GM21786 (cell line): ENCODE data around the gene VGF.
A peak's percentile ranks its signal among the peaks of the same experiment; 100 is the strongest.

Experiments
- ATAC-seq: cut with Tn5 transposase; IDR thresholded peaks from one replicate; pipeline ENCODE4 v1.9.1; 2021; ENCODE audit not compliant: unreplicated experiment

VGF gene

GRCh38 chr7:101186194-101186593 lies 20.8 kb upstream of the VGF start:
- no peak for ATAC-seq

- no peak for ATAC-seq
Measured at GRCh38 chr7:101185258-101185839, 20.0 kb upstream of the VGF start.

GRCh38 chr7:101180130-101180755 lies 14.9 kb upstream of the VGF start, which contains the start of gene NAT16:
Gene NAT16 (minus strand): TSS chr7:101180293. CDS start chr7:101174807, 5,486 bp downstream.
- ATAC-seq = no peak

DNA sequence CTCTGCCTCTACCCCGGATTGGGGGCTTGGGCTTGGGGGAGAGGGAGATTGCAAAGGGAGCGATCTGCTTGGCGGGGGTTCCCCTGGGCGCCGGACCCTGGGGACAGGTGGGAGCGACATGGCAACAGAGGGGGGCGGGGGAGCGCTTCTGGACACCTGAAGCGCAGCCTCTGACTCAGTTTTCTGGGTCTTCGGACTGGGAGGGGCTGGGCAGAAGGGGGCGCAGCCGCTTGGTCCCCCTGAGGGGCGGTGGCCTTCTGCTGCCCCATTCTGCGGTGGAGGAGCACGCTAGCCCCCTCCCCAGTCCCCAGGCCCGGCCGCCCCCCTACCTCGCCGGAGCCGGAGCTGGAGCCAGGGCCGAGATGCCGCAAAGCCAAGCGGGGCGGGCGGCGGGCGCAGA lies 14.3 kb upstream of the VGF start:
- no peak for ATAC-seq

DNA sequence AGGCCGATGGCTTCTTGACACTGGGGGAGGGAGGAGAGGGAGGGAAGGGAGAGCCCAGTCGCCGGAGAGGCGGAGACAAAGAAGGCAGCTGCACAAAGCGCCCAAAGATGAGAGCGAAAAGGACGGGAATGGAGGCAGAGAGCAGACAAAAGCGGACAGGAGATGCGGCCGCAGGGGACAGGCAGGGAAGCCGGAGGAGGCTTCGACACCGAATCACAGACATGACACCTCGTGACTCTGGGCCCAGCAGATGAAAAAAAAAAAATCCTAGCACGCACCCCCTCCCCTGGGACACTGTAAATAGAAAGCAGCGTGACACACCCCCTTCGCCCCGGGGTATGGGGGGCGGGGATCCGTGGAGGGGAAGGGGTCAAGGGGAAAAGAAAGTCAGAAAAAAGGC lies 13.7 kb upstream of the VGF start:
- ATAC-seq = no peak

GRCh38 chr7:101177644-101178043 lies 12.3 kb upstream of the VGF start:
- no peak for ATAC-seq

DNA sequence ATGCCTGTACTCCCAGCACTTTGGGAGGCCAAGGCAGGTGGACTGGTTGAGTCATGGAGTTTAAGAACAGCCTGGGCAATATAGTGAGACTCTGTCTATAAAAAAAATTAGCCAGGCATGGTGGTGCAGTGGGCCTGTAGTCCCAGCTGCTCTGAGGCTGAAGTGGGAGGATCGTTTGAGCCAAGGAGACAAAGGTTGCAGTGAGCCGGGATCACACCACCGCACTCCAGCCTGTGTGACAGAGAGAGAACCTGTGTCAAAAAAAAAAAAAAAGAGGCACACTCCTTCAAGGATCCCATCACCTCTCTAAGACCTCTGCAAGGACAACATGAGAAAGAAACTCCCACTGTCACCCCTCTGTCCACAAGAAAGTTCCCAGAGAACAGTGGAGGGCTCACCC lies 10.3 kb upstream of the VGF start:
- no peak for ATAC-seq

DNA sequence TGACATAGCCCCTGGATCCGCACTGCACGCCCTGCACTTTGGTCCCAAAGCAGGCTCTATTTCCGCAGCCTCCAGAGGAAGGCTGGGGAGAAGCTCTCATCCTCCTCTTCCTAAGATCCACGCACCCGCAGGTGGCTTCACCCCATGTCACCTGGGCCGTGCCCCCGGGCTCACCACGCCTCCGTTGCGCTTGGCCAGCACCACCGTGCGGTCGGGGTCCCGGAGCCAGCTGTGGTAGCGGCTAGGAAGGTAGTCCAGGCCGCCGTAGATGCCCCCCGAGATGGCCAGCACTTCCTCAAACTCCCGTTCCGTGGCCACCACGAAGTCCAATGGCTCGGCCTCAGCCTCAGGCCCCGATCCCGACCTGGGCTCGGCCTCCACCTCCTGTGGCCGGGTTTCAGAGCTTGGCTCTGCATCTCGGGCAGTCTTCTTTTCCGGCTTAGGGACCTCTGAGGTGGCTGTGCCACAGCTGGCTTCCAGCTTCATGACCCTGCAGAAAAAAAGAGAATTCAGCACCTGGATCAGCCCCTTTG lies 9.0 kb upstream of the VGF start:
- no peak for ATAC-seq

GRCh38 chr7:101173752-101174244 lies 8.4 kb upstream of the VGF start:
- ATAC-seq = peak; percentile 49

GRCh38 chr7:101172854-101173751 lies 7.7 kb upstream of the VGF start:
- ATAC-seq = no peak

- no peak for ATAC-seq
Measured at GRCh38 chr7:101172005-101172853, 6.9 kb upstream of the VGF start.

DNA sequence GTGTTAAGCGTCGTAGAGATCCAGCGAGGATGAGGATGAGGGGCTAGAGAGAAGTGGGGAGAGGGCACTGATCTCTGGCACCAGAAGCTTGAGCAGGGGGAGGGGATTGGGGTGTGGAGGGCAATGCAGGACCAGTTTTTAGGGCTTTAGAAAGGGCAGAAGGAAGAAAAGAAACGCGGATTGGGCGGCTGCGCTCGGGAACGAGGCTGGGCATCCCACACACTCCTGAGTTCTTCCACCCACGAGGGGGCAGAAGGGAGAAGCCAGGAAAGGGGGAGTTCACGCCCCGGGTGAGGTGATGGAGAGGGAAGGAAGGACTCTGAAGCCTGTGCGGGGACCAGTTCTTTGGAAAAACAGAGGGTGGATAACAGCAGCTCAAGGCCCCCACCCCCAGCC lies 6.1 kb upstream of the VGF start:
- no peak for ATAC-seq

GRCh38 chr7:101170617-101171441 lies 5.5 kb upstream of the VGF start:
- no peak for ATAC-seq

DNA sequence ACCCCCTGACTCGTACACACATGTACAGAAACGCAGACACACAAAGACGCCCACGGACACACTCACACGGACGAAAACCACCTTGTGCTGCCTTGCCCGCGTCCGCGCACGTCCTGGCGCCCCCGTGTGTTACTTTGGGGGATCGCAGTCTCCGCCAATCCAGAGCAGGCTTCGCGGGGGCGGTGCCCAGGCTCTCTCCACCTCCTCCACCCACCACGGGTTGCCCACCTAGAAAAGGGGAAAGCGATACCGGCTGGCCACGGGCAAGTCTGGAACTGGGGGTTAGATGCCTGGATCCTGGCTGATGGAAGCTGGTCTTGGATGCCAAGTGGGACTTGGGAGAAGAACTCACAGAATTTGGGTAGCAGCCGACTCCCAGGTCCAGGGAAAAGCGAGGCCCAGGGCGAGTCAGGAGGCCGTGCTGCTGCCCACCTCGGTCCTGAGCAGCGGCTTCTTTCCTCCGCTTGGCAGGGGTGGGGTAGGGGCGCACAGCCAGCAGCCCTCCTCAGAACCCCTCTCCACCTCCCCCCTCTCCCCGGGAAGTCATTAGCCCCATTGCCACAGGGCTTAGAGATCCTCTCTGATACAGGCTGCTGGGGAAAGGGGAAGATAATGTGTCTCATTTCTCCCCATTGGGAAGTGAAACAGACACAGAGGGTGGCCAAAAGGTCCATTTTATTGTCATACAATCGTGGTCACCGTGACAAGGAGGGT lies 4.6 kb upstream of the VGF start:
- no peak for ATAC-seq

- no peak for ATAC-seq
Measured at GRCh38 chr7:101169110-101169837, 3.9 kb upstream of the VGF start.

- ATAC-seq = no peak
Measured at GRCh38 chr7:101168412-101169049, 3.2 kb upstream of the VGF start.

DNA sequence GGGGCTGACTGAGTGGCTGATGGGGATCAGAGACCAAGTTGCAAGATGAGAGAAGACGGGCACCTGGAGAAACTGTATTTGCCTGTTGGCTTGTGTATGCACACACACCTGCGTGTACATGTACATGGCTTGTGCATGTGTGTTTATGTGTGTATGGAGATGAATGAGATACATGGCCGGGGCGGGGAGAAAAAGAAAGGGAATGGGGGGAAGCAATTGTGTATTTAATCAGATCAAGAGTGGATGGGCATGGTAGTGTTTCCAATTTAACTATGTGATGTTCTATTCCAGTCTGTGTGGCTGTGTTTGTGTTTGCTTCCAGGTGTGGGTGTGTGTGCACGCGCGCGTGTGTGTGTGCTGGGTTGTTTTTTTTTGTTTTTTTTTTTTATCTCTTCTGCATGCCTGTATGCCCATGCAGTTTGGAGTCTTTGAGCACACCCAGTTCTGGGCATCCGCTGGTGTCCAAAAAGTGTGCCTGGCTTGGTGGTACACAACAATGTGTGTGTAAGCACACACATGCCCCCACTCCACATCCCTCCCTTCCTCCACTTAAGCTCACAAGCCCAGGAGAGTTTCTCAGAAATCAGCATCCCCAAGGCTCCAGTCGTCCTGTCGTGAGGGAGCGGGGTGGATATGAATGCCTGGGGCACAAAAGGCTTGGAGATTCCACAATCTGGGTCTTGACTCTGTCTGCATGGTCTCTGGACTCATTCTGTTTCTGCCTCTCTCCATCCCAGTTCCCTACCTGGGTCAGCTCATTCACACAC lies 2.5 kb upstream of the VGF start:
- ATAC-seq = no peak
